Activated T-helper 1 cell treated with anti-CD3 and anti-CD28 coated beads, Interleukin-12 subunit alpha, Interleukin-12 subunit beta, Interleukin-2, Interleukin-4 antibody, amounts not matched to agents 30 ng/mL and 10 ng/mL and 1 ng/mL, durations not matched to agents 14 hours and 24 hours and 36 hours (primary cell): ENCODE data around the gene DPF1. TPM values are rescaled to one million over a fixed set of nuclear protein-coding genes. Genes with fewer than 3 reads are reported as not detected.

ENCODE experiments used
- DNase-seq: peaks from one replicate; pipeline ENCODE4 v3.0.0; 2021; ENCODE audit warnings: low spot score
- H3K27ac Mint-ChIP-seq: one replicate; pipeline ENCODE4 v1.8.0; 2021; ENCODE audit warnings: mild to moderate bottlenecking, mixed read lengths
- H3K27me3 Mint-ChIP-seq: one replicate; pipeline ENCODE4 v1.8.0; 2022; ENCODE audit warnings: mild to moderate bottlenecking, moderate library complexity, mixed read lengths; ENCODE audit not compliant: insufficient read depth
- H3K36me3 Mint-ChIP-seq: one replicate; pipeline ENCODE4 v1.8.0; 2021; ENCODE audit warnings: low read depth, mixed read lengths
- H3K4me1 Mint-ChIP-seq: one replicate; pipeline ENCODE4 v1.8.0; 2021; ENCODE audit warnings: low read depth, mixed read lengths
- H3K4me3 Mint-ChIP-seq: one replicate; pipeline ENCODE4 v1.8.0; 2021; ENCODE audit warnings: mild to moderate bottlenecking, moderate library complexity, mixed read lengths
- H3K9me3 Mint-ChIP-seq: one replicate; pipeline ENCODE4 v1.8.0; 2021; ENCODE audit warnings: mixed read lengths
- intact Hi-C: fragments of 100-400 bp; cut with micrococcal nuclease; formaldehyde crosslinking; loops from one replicate; pipeline ENCODE4 v1.15.1; 2024
- total RNA-seq: library from RNA; stranded (reverse); gene quantifications from 2 replicates; pipeline ENCODE4 v1.2.3, GENCODE V29; 2022

The DPF1 gene
- total RNA-seq, 1 donor from 2014 or later = 1.4 TPM

DNA sequence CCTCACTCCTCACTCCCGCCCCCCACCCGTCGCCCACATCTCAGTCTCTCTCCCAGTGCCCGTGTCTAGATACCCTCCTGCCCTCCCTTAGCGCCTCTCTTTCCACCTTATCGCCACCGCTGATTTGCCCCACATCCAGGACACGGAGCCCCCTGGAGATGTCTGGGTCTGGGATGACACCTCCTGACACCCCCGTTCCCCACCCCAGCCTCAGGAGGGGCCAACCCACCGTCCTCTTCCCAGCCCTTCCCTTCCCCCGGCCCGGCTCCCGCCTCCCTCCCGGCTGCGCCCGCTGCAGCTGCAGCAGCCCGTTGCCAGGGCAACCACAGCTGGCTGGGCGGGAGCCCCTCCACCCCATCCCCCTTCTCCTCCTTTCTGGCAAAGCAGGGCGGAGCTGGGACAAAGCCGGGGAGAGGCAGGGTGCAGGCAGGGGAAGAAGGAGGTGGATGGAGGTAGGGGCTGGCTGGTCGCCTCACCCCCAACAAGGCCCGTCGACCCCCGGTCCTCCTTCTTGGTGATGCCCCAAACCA lies 13.5 kb downstream of the DPF1 start:
- Mint-ChIP-seq H3K9me3 (no peaks in the 10 kb centered on the region), H3K27ac (no peak overlapping the region), H3K27me3 (peaks cover 52% of the 10 kb centered on the region), H3K36me3 (peaks cover 2% of the 10 kb centered on the region), H3K4me1 (peaks cover 17% of the 10 kb centered on the region), H3K4me3 (no peak overlapping the region)
- intact Hi-C loops = no loop called here
- DNase-seq = no peak

GRCh38 chr19:38209671-38210457 lies 14.2 kb downstream of the DPF1 start:
- Mint-ChIP-seq H3K27ac (no peak overlapping the region), H3K27me3 (peaks cover 52% of the 10 kb centered on the region), H3K36me3 (peaks cover 2% of the 10 kb centered on the region), H3K4me1 (peaks cover 17% of the 10 kb centered on the region), H3K9me3 (no peaks in the 10 kb centered on the region), H3K4me3 (no peak overlapping the region)
- DNase-seq = no peak
- intact Hi-C loops = no loop called here

DNA sequence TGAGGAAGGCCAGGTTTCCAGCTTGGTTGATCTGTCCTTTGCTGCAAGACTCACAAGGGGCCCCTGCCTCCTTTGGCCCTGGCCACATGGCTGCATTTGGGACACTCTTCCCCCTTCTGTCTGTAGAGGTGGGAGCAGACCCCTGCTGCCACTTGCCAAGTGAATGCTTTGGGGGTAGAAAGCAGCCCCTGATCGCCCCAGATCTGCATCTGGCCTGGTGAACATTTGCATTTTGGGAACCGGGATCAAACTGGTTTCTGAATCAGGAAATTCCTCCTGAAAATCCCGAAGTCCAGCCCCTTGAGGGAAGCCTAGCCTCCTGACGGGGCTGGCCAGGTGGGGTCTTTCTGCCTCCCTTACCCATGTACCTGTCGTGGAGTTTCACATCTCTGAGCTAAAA lies 14.9 kb downstream of the DPF1 start:
- DNase-seq = no peak
- no peak overlapping the region for H3K27ac Mint-ChIP-seq
- intact Hi-C loops = no loop called here

DNA sequence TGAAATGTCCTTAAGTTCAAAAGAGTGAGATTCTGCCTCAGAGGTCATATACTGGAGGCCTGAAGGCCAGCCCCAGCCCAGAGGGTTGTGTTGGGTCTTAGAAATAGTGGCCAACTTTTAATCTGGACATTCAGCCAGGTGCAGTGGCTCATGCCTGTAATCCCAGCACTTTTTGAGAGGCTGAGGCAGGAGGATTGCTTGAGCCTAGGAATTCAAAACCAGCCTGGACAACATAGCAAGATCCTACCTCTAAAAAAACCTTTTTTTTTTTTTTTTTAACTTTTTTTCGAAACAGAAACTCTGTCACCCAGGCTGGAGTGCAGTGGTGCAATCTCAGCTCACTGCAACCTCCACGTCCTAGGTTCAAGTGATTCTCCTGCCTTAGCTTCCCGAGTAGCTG lies 15.5 kb downstream of the DPF1 start:
- peaks cover 42% of the 10 kb centered on the region for H3K27me3 Mint-ChIP-seq
- H3K4me1 Mint-ChIP-seq = peaks cover 7% of the 10 kb centered on the region
- no peak overlapping the region for H3K4me3 Mint-ChIP-seq
- H3K36me3 Mint-ChIP-seq = peaks cover 2% of the 10 kb centered on the region
- H3K9me3 Mint-ChIP-seq = no peaks in the 10 kb centered on the region
- H3K27ac Mint-ChIP-seq = no peak overlapping the region
- intact Hi-C loops = no loop called here
- no peak for DNase-seq

More for the DNA sequence above, 14.9 kb downstream of the DPF1 start:
- H3K9me3 Mint-ChIP-seq = no peaks in the 10 kb centered on the region
- H3K36me3 Mint-ChIP-seq = peaks cover 2% of the 10 kb centered on the region
- H3K4me3 Mint-ChIP-seq = no peak overlapping the region
- H3K4me1 Mint-ChIP-seq = peaks cover 13% of the 10 kb centered on the region
- H3K27me3 Mint-ChIP-seq = peaks cover 46% of the 10 kb centered on the region

DNA sequence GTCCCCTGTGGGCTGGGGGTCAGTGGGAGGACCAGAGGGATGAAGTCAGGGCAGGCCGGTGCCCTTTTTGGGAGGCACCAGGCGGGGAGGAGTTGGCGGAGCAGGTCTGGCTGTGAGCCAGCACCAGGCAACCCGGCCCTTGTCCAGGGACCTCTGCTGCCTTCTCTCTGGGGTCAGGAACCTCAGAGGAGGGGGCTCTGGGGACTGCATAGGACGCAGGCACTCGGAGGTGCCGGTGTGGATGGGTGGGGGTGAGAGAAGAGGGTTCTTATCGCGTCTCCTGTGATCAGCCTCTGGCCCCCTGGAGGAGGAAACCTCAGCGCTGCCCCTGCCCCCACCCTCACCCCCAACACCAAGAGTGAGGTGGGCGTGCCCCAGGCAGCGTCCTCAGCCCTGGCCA lies 16.5 kb downstream of the DPF1 start:
- peaks cover 34% of the 10 kb centered on the region for H3K27me3 Mint-ChIP-seq
- peaks cover 7% of the 10 kb centered on the region for H3K4me1 Mint-ChIP-seq
- no peaks in the 10 kb centered on the region for H3K9me3 Mint-ChIP-seq
- H3K36me3 Mint-ChIP-seq = peaks cover 2% of the 10 kb centered on the region
- H3K4me3 Mint-ChIP-seq = no peak overlapping the region
- no peak overlapping the region for H3K27ac Mint-ChIP-seq
- no peak for DNase-seq
- intact Hi-C loops = no loop called here

DNA sequence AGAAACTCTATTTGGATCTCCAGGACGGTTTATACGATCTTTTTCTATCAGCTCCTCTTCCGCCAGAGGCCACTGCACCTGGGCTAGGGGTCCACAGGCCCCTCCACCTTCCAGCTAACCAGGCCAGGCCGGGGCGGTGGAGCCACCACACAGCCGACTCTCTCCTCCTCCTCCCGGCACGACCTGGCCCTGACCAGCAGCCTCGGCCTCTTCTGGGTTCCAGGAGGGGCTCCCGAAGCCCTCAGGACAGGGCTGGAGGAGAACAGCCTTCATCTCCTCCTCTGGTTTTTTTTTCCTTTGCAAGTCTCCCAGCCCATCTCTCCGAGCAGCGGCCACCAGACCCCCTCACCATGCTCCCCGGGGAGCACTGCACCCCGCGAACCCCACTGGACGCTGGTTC lies 17.1 kb downstream of the DPF1 start:
- no peak overlapping the region for H3K27ac Mint-ChIP-seq
- H3K9me3 Mint-ChIP-seq = no peaks in the 10 kb centered on the region
- H3K4me3 Mint-ChIP-seq = no peak overlapping the region
- peaks cover 2% of the 10 kb centered on the region for H3K36me3 Mint-ChIP-seq
- DNase-seq = no peak
- intact Hi-C loops = no loop called here
- H3K27me3 Mint-ChIP-seq = peaks cover 30% of the 10 kb centered on the region
- peaks cover 7% of the 10 kb centered on the region for H3K4me1 Mint-ChIP-seq

GRCh38 chr19:38206006-38206745 lies 17.8 kb downstream of the DPF1 start:
- no peaks in the 10 kb centered on the region for H3K9me3 Mint-ChIP-seq
- intact Hi-C loops = no loop called here
- no peak for DNase-seq
- H3K27me3 Mint-ChIP-seq = peaks cover 30% of the 10 kb centered on the region
- peaks cover 2% of the 10 kb centered on the region for H3K36me3 Mint-ChIP-seq
- peaks cover 7% of the 10 kb centered on the region for H3K4me1 Mint-ChIP-seq
- no peak overlapping the region for H3K27ac Mint-ChIP-seq
- H3K4me3 Mint-ChIP-seq = no peak overlapping the region

DNA sequence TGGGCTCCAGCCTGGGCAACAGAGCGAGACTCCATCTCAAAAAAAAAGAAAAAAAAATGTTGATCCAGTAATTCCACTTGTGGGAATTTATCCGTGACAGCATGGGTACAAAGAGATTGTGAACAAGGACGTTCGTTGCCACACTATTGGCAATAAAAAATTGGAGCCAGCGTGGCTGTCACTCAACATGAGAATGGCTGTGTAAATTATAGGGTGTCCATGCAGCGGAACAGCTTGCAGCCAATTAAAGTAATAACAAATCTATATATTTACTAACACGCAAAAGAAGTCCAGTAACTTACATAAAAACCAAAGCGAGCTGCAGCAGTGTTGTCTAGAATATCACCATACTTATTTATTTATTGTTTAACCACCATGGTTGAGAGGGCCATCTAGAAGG lies 19.3 kb downstream of the DPF1 start:
- intact Hi-C loops = no loop called here
- peaks cover 16% of the 10 kb centered on the region for H3K27me3 Mint-ChIP-seq
- no peak overlapping the region for H3K4me3 Mint-ChIP-seq
- peaks cover under 1% of the 10 kb centered on the region for H3K36me3 Mint-ChIP-seq
- no peaks in the 10 kb centered on the region for H3K9me3 Mint-ChIP-seq
- H3K27ac Mint-ChIP-seq = no peak overlapping the region
- peaks cover under 1% of the 10 kb centered on the region for H3K4me1 Mint-ChIP-seq
- no peak for DNase-seq

DNA sequence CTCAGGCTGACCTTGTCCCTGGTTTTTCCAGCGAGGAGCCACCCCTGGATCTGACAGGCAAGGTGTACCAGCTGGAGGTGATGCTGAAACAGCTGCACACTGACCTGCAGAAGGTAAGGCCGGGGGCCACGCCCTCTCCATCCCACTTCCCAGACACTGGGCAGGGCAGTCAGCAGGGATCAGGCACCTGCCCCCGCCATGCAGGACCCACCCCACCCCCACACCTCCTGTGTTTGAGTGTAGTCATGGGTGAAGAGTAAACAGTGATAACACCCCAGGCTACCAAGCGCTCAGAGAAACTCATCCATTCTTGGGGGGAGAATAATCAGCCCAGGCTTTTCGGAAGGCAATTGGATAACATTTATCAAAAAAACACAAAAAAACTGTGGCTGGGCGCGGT lies 19.9 kb downstream of the DPF1 start:
- Mint-ChIP-seq H3K4me1 (no peaks in the 10 kb centered on the region), H3K27me3 (peaks cover 10% of the 10 kb centered on the region), H3K36me3 (no peaks in the 10 kb centered on the region), H3K27ac (no peak overlapping the region), H3K9me3 (no peaks in the 10 kb centered on the region), H3K4me3 (no peak overlapping the region)
- intact Hi-C loops = no loop called here
- DNase-seq = no peak

DNA sequence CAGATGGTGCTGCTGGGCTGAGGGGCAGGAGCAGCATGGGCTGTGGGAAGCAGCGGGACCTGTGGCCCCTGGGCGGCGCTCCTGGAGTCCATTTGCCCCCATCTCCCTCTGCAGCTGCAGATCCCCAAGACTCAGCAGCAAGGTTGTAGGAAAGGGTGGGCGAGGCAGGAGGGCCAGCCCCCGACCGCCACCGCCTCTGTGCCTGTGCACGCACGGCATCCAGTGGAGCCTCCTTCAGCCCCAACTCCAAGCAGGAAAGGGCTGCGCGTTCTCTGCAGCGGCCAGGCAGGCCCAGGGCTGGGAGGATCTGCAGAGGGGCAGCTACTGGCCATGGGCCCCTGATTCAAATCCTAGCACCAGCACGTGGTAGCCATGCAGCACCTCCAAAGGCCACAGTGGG lies 20.8 kb downstream of the DPF1 start:
- peaks cover under 1% of the 10 kb centered on the region for H3K27me3 Mint-ChIP-seq
- no peak overlapping the region for H3K4me3 Mint-ChIP-seq
- DNase-seq = no peak
- no peak overlapping the region for H3K27ac Mint-ChIP-seq
- H3K4me1 Mint-ChIP-seq = no peaks in the 10 kb centered on the region
- H3K9me3 Mint-ChIP-seq = no peaks in the 10 kb centered on the region
- no peaks in the 10 kb centered on the region for H3K36me3 Mint-ChIP-seq
- intact Hi-C loops = no loop called here

DNA sequence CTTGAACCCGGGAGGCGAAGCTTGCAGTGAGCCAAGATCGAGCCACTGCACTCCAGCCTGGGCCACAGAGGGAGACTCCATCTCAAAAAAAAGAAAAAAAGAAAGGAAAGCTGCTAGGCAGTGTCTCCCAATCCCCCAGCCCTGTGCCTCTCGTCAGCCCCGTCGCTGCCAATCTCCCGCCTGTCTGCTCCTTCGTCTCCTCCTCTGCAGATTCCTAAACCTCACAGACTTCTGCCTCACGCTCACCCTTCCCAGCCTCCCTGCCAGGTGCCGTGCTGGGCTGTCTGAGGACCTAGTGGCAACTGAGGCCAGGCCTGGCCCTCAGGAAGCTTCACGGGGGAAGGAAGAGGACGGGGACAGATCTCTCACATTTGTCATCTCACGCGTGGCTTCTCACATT lies 21.5 kb downstream of the DPF1 start:
- Mint-ChIP-seq H3K4me1 (no peaks in the 10 kb centered on the region), H3K27me3 (no peaks in the 10 kb centered on the region), H3K4me3 (no peak overlapping the region), H3K36me3 (no peaks in the 10 kb centered on the region), H3K27ac (no peak overlapping the region), H3K9me3 (no peaks in the 10 kb centered on the region)
- intact Hi-C loops = no loop called here
- DNase-seq = no peak

GRCh38 chr19:38201731-38202130 lies 22.3 kb downstream of the DPF1 start:
- Mint-ChIP-seq H3K36me3 (no peaks in the 10 kb centered on the region), H3K4me3 (no peak overlapping the region), H3K9me3 (no peaks in the 10 kb centered on the region), H3K27me3 (no peaks in the 10 kb centered on the region), H3K4me1 (no peaks in the 10 kb centered on the region), H3K27ac (no peak overlapping the region)
- intact Hi-C loops = no loop called here
- no peak for DNase-seq

GRCh38 chr19:38199340-38199739 lies 24.7 kb downstream of the DPF1 start:
- no peak overlapping the region for H3K4me3 Mint-ChIP-seq
- no peak for DNase-seq
- H3K4me1 Mint-ChIP-seq = no peaks in the 10 kb centered on the region
- no peaks in the 10 kb centered on the region for H3K9me3 Mint-ChIP-seq
- no peak overlapping the region for H3K27ac Mint-ChIP-seq
- no peaks in the 10 kb centered on the region for H3K27me3 Mint-ChIP-seq
- no peaks in the 10 kb centered on the region for H3K36me3 Mint-ChIP-seq
- intact Hi-C loops = no loop called here
